HG03097 (cell line): ENCODE data around the gene ADIRF.
"Not testable (repeated sequence)": the region's sequence is repeated elsewhere in the genome, so short reads cannot be mapped to it uniquely, and the experiment has no call there.

Experiments used
- ATAC-seq: cut with Tn5 transposase; IDR thresholded peaks from one replicate; pipeline ENCODE4 v1.9.1; 2021; ENCODE audit not compliant: unreplicated experiment, low FRiP score

The ADIRF gene

GRCh38 chr10:86976362-86977056, 8.2 kb downstream of the ADIRF start:
- no peak for ATAC-seq

DNA sequence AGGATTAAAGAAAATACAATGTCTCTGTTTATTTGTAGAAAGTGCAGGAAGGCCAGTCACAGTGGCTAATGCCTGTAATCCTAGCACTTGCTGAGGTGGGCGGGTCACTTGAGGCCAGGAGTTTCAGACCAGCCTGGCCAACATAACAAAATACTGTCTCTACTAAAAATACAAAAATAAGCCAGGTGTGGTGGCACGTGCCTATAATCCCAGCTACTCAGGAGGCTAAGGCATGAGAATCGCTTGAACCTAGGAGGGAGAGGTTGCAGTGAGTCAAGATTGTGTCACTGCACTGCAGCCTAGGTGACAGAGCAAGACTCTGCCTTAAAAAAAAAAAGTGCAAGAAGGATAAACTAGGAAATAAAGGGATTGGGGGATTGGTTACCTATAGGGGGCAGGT, 10.2 kb downstream of the ADIRF start:
- ATAC-seq: not testable (repeated sequence)

- no peak for ATAC-seq
Observed at GRCh38 chr10:86979296-86979818, 11.1 kb downstream of the ADIRF start.

DNA sequence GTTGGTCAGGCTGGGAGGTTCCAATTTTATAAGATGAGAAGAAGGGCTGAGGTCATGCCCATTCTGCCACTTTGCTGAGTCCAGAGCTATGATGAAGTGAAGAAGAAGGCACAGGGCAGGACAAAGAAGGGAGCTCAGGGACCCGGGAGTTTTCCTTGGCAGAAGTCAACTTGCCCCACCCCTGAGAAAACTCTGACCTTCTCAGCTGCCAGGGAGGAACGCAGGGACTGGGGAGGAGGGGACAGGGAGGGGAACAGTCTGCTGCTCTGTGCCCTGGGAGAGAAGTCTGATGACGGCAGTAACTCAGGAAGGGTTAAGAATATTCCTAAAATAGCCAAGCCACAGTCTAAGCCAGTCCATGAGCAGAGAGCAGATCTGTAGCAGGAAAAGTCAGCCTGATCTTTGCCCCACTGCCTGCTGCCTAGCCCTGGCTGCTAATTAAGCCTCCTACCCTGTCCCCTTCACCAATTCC, 11.7 kb downstream of the ADIRF start:
- ATAC-seq: no peak

- not testable (repeated sequence) for ATAC-seq
Observed at GRCh38 chr10:86981020-86981419, 12.7 kb downstream of the ADIRF start.

GRCh38 chr10:86981716-86982115, 13.4 kb downstream of the ADIRF start:
- no peak for ATAC-seq

DNA sequence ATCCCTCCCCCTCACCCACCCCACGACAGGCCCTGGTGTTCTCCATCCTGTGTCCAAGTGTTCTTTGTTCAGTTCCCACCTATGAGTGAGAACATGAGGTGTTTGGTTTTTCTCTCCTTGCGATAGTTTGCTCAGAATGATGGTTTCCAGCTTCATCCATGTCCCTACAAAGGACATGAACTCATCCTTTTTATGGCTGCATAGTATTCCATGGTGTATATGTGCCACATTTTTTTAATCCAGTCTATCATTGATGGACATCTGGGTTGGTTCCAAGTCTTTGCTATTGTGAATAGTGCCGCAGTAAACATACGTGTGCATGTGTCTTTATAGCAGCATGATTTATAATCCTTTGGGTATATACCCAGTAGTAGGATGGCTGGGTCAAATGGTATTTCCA, 16.2 kb downstream of the ADIRF start:
- ATAC-seq: not testable (repeated sequence)

GRCh38 chr10:86988520-86988919, 20.2 kb downstream of the ADIRF start:
- ATAC-seq: no peak

DNA sequence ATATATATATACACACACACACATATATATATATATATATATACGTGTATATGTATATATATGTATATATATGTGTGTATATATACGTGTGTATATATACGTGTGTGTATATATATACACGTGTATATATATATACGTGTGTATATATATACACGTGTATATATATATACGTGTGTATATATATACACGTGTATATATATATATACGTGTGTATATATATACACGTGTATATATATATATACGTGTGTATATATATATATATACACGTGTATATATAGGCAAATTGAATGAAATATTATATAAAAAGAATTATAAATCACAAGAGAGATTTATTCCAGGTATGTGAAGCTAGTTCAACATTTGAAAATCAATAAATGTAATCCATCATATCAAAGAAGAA, 23.1 kb downstream of the ADIRF start:
- not testable (repeated sequence) for ATAC-seq

- ATAC-seq: no peak
Observed at GRCh38 chr10:86992456-86992855, 24.2 kb downstream of the ADIRF start.

DNA sequence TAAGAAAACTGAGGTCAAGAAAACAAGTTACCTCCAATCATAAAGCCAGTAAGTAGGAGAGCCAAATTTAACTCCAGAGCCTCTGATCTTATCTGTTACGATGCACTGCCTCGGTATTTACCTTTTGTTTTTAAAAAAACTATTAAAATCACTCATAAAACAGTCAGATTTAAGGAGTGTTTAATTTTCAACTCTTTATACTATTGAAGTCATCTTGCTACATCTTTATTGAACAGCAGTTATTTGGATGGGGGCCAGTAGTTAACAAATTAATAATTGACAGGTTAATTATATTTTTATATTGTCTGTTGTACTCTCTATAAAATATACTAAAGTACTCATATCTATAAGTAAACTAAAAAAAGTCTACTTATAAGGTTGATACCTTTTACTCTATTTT, 24.6 kb downstream of the ADIRF start:
- ATAC-seq: no peak

- not testable (repeated sequence) for ATAC-seq
Observed at GRCh38 chr10:86999802-87000403, 31.6 kb downstream of the ADIRF start.

DNA sequence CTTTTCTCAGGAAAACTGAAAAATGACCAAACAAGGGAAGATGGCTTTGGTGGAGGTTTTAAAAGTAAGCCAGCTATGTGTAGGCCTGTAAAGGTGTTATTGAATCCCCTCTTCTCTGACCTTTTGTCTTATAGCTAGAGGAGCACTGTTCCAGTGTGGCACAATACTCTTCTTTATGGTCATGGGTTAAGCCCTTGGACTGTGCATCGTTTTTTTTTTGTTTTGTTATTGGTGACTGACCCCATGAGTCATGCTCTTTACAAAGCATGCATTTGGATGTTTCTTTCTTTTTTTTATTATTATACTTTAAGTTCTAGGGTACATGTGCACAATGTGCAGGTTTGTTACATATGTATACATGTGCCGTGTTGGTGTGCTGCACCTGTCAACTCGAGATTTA, 32.2 kb downstream of the ADIRF start:
- ATAC-seq: no peak

DNA sequence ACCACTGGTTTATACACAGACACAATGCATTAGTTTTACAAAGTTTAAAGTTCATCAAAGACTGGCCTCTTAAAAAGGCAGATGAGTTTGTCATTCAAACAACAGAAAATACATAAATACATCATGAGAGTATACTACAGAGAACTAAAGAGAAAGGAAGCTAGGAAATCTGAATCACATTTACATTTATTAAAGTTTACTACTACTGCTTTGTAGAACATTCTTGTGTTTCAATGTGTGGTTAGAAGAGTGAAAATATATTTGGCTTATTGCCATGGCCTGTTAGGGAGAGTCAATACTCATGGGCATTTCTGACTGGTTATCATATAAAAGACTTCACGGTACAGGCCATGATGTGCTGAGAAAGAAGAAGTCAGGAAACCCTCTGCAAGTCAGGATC, 38.8 kb downstream of the ADIRF start:
- not testable (repeated sequence) for ATAC-seq

DNA sequence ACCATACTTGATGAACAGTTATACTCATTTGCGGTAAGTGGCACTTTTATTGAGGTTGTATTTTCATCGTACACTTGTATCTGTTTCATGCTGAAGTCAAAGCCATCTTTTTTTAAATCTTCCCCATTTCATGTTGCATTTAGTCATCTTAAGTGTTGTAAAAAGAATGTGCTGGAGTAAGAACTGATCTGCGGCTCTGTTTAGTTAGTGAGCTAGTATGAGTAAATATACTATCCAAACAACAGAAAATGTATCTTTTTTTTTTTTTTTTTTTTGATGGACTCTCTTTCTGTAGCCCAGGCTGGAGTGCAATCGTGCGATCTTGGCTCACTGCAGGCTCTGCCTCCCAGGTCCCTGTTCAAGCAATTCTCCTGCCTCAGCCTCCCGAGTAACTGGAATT, 39.4 kb downstream of the ADIRF start:
- ATAC-seq: not testable (repeated sequence)

DNA sequence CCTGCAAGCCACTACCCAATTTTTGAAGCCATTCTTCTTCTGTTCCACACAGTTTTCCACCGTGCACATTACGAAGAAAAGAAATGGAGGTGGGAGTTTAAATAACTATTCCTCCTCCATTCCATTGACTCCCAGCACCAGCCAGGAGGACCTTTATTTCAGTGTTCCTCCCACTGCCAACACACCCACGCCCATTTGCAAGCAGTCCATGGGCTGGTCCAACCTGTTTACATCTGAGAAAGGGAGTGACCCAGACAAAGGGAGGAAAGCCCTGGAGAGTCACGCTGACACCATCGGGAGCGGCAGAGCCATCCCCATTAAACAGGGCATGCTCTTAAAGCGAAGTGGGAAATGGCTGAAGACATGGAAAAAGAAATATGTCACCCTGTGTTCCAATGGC, 40.0 kb downstream of the ADIRF start:
- ATAC-seq: not testable (repeated sequence)

GRCh38 chr10:87009134-87009696, 40.9 kb downstream of the ADIRF start:
- not testable (repeated sequence) for ATAC-seq

- ATAC-seq: not testable (repeated sequence)
Observed at GRCh38 chr10:87013528-87013927, 45.2 kb downstream of the ADIRF start.

DNA sequence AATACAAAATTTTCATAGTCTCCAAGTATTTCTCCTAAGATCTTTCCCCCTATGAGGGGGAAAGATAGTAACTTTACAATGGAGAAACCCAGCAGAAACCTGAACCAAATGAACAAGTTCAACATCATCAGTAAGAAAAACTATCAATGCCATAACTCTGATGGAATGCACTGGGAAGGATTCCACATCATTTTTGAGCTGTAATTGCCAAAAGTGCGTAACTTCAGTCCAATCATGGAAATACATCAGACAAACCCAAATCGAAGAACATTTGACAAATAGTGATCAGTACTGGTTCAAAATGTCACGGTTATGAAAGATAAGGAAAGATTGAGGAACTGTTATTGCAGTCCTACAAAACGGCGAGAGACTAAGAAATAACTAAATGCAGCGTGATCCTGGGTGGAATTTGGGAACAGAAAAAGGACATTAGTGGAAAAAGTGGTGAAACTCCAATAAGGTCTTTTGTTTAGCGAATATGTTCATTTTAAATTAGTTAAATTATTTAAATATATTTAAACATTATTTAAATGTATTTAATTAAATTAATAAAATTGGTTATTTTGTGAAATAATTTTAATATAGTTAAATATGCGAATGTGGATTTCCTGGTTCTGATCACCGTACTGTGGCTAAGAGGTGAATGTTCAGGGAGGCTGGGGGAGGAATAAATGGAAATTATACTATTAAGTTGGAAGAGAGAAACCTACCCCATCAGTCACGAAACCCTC, 46.9 kb downstream of the ADIRF start:
- ATAC-seq: not testable (repeated sequence)

GRCh38 chr10:87018127-87018526, 49.8 kb downstream of the ADIRF start:
- ATAC-seq: not testable (repeated sequence)

GRCh38 chr10:87019066-87019465, 50.8 kb downstream of the ADIRF start:
- ATAC-seq: not testable (repeated sequence)
